Astrocyte (in vitro differentiated cells and primary cell): Measurements from ENCODE around the gene PRKG1.

ENCODE experiments used
- EZH2 ChIP-seq: IDR thresholded peaks from 2 replicates; pipeline ENCODE4 v1.6.1; 2012; ENCODE audit warnings: mild to moderate bottlenecking, low read length, inconsistent platforms; ENCODE audit not compliant: insufficient read depth
- TF ChIP-seq, protein P1 (sequence below): IDR thresholded peaks from 2 replicates; pipeline ENCODE4 v1.5.1; 2011; ENCODE audit warnings: low read depth, mild to moderate bottlenecking, inconsistent platforms, low read length, moderate library complexity; ENCODE audit not compliant: insufficient read depth

DNA sequence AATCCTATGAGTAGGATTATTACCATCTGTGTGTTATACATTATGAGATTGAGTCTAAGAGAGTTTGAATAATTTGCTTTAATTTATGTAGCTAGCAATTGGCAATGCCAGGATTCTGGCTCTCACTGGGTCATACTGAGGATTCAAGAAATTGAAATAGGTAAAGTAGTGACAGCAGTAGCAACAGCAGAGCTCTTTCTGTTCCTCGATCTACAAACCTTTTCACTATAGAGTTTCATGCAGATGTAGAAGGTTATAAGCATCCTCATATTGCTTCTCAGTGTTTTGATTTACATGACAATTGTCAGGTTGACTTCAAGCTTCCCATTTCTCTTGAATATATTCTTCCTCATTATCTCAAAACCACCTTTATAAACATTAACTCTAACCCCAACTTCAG lies 919.2 kb downstream of the PRKG1 start:
- no peak for TF ChIP-seq EZH2
- TF ChIP-seq, protein P1, sequence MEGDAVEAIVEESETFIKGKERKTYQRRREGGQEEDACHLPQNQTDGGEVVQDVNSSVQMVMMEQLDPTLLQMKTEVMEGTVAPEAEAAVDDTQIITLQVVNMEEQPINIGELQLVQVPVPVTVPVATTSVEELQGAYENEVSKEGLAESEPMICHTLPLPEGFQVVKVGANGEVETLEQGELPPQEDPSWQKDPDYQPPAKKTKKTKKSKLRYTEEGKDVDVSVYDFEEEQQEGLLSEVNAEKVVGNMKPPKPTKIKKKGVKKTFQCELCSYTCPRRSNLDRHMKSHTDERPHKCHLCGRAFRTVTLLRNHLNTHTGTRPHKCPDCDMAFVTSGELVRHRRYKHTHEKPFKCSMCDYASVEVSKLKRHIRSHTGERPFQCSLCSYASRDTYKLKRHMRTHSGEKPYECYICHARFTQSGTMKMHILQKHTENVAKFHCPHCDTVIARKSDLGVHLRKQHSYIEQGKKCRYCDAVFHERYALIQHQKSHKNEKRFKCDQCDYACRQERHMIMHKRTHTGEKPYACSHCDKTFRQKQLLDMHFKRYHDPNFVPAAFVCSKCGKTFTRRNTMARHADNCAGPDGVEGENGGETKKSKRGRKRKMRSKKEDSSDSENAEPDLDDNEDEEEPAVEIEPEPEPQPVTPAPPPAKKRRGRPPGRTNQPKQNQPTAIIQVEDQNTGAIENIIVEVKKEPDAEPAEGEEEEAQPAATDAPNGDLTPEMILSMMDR, result no peak
